HG03469 (cell line): ENCODE results near the gene SBNO1.

Experiments
- ATAC-seq: cut with Tn5 transposase; IDR thresholded peaks from one replicate; pipeline ENCODE4 v1.9.1; 2021; ENCODE audit warnings: mild to moderate bottlenecking, moderate library complexity, moderate number of reproducible peaks; ENCODE audit not compliant: unreplicated experiment

The SBNO1 gene

DNA sequence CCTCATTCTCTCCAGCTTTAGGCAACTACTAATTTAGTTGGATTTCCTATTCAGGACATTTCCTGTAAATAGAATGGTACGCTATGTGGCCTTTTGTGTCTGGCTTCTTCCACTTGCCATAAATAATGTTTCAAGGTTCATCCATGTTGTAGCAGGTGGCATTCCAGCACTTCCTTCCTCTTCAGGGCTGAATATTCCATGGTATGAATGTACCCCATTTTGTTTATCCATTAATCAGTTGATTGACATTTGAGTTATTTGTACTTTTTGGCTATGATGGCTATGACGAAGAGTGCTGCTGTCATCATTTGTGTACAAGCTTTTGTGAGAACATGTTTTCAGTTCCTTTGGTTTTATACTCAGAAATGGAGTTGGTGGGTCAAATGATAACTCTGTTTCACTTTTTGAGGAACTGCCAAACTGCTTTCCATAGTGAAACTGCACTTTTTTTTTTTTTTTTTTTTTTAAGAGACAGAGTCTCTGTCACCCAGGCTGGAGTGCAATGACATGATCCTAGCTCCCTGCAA lies 86.5 kb downstream of the SBNO1 start:
- ATAC-seq, result no peak

DNA sequence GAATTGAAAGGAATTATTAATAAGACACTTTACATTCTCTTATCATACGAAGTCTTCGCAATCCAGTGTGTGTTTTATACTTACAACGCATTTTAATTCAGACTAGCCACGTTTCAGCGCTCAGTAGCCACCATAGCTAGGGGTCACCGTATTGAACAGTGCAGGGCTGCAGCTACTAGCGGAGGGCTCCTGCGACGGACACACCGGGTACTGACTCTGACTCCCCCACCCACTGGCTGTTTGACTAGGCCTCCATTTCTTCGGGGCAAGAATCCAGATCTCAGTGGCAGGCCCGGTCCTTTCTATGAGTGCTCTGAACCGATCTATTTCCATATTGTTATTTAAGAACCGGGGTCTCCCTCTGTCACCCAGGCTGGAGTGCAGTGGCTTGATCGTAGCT lies 91.5 kb downstream of the SBNO1 start:
- no peak for ATAC-seq

DNA sequence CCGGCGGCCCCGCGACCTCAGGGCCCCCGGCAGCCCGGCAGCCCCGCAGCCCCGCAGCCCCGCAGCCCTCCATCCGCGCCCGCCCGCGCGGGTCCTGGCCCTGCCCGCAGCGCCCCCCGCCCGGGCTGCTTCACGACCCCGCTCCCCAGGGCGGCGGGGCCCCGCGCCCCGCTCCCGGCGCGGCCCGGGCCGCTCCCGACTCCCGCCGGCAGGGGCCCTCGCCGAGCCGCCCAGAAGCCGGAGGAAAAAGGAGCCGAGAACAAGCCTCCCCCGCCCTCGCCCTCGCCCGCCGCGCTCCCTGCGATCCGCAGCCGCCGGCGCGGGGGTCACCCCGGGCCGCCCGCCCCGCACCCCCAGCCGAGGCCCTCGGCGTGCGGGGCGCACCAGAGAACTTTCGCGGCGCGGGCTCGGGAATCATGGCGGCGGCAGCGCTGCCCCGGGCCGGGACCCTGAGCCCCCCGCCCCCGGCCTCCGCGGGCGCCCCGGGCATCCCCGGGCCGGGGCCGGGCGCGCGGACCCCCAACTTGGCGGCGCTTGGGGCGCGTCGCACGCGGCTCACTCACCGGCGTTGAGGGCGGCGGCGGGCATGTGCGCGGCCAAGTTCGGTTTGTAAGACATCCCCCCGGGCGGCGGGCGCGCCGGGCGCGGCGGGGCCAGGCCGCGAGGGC lies 93.5 kb downstream of the SBNO1 start:
- ATAC-seq, result no peak

DNA sequence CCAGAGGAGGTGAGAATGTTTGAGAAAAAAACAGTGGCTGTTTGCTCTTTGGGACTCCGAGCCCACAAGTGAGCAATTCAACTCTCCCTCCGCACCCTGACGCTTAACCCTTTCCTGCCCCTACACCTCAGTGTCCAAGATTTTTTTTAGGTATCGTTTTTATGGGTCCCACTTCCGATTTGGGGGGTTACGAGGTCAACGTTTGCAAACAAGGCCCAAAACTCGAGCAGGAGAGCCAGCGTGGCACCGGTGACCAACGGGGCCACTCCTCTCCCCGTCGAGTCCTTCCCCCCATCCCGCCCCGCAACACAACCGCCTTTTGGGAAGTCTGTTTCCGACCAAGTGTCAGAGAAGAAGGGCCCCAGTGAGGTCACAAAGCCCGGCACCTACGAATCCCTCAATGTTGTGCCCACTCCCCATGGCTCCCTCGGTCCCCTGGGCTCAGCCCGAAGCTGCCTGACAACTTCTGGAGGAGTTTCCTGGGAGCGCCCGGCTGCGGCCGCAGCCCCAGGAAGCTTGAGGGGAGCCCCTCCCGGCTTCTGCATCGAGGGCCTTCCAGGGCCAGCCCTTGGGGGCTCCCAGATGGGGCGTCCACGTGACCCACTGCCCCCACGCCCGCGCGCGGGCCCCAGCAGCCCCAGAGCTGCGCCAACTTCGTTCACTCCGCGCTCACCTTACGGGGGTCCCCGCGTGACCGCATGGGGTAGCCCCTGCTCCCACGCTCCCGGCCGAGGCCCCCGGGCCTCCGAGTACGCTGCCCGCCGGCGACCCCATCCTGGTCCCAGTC lies 94.2 kb downstream of the SBNO1 start:
- ATAC-seq, result no peak

DNA sequence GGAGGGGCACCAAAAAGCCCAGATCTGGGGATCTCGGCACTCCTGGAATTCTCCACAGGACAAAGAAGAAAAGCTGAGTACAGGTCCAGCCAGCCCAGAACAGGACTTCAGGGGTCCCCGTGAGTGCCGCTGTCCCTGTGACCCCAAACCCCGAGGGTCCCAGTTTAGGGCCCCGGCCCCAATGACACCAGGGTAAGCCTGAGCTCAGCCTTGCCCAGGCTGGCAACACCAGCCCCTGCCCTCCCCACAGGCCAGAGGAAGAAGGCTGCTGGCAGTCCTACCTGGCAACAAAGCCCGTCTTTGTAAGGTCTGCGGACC lies 94.8 kb downstream of the SBNO1 start:
- no peak for ATAC-seq

DNA sequence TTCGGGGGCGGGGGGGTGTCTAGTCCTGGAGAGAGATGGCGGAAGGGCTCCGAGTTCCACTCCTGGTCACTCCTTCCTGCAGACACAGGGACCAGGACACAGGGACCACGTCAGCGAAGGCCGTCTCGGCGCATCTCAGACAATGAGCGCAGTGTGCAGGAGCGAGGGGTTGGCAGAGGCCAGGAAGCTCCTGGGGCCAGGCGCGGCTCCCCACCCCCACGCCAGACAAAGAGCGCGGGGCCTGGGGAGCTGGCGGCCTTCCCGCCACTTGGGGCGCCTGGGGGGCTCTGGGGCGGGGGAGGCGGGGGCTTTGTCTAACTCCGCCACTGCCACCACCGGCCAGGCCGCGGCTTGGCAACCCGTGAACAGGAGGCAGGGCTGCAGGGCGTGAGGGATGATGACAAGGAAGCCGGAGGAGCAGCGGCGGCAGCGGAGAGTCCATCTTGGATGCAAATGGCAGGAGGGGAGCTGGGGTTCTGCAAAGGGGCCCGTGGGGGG lies 95.2 kb downstream of the SBNO1 start:
- ATAC-seq, result no peak

DNA sequence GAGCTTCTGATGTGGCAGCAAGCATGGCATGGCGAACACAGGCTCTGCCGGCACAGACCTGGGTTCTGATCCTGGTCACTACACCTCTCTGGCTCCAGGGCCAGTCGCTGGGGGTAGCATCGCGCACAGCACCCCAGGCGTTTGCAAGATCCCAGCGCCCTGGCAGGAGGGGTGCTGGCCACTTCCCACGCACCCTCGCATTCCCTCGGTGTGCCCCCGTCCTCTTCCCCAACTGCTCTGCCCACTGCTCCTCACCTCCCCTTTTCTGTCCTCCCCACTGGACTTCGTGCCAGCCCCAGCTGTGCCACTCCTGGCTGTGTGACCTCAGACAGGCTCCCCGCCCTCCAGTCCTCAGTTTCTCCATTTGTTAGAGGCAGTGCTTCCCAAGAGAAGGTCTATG lies 95.8 kb downstream of the SBNO1 start:
- no peak for ATAC-seq

DNA sequence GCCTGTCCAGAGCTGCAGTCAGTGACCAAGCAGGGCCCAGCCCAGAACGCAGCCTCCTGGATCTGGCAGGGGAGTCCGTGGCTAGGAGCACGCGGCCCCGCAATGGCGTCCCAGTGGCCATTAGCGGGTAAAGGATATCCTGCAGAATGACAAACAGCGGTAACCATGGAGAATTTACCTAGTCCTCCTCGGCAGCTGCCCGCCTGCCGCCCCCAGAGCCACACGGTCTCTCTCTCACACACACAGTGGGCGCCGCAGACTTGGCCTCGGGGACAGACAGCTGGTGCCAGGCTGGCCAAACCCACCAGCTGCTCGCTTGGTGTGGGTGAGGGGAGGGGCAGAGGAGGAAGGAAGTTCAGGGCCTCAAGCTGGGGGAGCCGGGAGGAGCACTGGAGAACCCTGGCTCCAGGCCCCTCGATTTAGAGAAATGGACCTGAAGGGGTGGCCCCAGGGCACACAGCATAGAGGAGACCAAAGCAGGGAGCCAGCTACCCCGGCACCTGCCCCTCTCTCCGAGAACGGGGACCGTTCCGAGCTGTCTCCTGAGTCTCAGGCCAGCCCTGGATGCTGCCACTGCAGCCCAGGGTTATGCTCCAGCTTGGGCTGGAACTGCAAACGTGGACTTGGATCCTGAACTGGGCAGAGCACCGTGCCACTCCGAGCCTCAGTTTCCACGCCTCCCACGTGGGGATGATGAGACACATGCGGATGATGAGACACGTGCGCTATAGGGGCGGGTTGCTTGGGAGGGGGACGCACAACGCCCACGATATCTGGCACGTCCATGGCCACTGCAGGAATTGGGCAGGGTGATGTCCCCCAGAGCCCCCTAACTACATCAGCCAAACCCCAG lies 96.4 kb downstream of the SBNO1 start:
- ATAC-seq, result no peak

DNA sequence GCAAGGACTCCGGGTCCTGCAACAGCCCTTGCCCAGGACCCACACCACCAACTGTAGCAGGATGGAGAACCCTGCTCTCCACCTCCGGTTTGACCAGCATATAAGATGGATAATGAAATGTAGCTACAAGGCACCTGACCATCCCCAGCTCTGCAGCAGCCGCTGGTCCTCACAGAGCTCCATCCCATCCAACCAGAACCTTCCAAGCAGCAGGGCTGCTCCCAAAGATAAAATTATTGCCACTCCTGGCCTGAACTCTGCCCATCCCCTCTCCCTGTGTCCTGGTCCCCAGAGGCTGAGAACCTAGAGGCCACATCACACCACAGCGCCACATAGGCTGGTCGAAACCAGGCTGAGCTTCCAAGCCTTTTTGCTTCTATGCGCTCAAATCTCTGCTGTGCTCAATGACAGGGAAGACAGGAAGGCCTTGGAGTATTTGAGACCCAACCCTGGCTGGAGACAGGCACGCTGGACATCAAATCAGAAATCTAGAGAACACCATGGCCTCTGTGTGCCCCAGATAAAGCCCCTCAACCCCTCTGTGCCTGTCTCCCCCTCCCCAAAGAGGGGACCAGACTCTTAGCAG lies 97.2 kb downstream of the SBNO1 start:
- no peak for ATAC-seq

DNA sequence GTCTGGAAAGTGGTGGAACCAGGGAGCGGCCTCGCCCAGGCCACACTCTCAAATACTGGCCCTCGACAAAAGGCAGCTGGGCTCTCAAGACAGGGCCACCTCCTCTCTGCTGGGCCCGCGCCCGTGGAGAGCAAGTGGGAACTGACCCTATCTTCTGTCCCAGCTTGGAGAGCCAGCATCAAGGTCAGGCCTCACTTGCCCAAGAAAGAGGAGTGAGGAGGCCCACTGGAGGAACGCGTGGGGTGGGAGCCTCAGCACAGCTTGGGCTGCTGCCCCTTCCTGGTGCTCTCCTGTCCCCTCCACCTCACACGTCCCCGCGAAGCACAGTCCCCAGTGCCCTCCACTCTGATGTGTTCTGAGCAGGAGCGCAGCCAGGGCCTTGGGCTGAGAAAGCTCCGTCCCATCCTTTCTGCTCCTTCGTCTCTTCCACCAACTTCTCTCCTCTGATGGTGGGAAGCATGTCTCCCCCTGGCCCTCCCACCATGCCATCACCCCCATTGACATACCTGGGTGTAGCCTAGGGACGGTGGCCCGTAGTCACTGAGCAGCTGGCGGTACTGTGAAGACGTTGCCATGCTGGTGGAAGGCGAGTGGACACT lies 97.9 kb downstream of the SBNO1 start:
- ATAC-seq, result no peak

DNA sequence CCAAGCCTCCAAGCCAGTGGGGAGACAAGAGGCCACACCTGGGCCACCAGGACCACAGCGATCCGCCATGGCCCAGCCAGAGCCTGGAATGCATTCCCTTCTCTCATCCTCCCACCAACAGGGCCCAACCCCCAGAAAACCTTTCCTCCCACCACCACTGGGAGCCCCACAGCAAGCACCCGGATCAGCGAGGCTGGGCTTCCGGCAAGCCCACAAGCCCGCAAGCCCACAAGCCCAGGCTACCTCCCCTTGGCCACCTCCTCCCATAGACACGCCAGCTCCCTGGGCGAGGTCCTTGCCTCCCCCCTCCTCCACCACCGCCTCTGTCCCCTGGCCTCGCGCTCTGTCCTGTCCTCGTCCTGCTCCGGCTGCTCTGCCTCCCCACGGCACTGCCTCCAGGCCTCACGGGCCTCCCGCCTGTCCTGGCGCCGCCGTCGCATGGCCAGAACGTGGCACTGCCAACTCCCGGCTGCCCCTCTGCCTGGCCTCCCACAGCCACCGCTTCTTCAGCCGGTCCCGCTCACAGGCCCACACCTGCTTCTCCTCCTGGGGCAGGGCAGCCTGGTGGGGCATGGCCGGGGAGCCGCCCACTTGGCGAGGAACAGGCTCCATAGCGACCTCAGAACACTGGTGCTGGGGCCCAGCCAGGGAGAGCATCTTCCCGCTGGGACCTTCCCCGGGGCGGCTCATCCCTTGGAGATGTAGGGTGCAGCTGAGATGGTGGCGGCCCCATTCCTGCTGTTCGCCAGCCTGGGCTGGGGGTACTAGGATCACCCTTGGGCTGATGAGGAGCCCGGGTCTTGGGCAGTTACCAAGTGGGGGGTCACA lies 98.6 kb downstream of the SBNO1 start:
- ATAC-seq, result no peak

DNA sequence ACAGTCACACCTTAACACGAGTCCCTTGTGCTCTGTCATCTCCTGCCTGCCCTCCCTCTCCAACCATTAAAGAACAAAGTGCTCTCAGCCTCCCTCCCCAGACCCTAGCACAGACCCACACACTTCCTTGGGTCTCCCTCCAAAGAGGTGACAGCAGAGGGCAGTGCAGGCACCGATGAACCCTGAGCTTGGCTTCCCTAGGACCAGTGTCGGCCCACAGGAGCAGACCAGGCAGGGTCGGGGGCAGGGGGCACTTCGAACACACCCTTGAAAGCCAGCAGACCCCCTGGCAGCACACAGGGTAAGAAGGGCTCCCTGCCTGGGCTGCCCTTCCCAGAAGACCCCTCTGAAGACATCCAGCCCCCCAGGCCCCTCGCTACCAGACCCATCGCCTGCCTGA lies 100.0 kb downstream of the SBNO1 start:
- ATAC-seq, result no peak

DNA sequence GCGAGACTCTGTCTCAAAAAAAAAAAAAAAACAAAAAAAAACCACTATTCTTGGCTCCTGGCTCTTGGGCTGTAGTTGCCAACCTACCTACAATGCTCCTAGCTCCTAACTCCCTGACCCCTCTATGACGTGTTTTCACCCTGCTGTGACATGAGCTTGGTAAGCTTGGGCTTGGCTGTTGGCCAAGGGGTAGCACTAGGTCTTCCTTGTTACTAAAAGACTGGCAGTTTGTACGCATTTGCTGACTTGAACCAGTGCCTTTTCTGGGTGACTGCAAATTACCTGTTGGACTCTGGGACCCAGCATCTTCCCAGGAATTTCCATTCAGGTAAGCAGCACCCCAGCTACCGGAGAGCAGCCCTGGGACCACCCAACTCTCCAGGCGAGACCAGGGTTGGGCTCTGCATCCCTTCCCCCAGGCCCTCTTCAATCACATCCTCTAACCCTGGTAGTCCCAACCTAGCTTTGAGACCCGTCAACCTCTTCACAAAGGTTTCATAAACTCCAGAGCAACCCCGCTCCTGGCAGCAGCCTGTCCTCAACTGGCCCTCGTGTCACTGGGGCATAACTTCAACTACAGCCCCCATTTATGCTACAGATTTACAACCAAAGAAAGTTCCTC lies 101.3 kb downstream of the SBNO1 start:
- no peak for ATAC-seq

DNA sequence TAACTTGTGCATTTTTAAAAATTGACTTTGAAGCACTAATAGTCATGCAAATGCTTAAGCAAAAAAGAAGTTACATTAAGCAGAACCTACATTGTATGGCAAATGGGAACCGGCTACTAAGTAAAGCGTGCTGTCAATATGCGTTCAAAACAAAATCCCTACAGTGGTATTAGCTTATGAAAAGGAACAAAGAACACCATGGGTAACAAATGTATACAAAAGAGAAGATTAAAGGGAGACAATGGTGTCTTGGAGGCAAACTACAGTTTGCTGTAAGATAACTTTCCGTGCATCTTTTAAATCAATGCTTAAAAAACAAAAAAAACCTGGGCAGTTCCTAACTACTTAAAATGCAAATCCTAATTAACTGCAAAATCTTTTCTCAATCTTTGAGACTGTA lies 103.5 kb downstream of the SBNO1 start:
- no peak for ATAC-seq

DNA sequence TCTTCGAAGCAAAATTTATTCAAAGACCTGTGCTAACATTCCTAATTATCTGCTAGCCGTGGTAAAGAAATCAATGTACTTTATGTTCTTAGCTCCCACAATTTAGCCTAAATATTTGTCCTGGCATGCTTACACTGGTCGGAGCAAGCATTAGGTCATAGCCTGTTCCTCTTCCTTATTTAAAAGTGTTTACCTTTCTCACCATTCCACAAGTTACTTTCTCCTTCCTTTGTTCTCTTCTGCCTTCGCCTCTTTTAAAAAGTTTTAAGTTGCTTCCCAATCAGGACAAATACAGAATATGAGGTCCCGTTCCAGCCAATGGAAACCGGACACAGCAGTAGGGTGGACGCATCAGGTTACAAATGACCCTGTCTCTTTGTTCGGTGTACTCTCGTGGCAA lies 104.6 kb downstream of the SBNO1 start:
- ATAC-seq, result no peak

DNA sequence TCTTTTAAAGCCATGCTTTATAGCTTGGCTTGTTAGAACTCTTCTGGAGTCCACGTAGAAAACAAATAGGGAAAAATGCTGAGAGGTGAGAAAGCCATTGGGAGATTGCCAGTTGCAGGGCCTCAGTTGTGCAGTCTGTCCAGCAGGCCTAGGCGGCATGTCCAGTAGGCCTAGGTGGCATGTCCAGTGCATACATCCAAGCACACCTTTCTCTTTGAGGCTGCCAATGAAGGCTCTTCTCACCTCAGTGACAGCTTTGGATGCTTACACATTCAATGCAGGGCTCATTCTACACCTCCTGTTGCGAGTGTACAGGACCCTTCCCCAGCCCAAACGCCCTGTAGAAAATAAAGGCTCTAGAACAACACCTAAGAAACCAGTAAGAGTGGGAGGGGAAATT lies 106.1 kb downstream of the SBNO1 start:
- no peak for ATAC-seq

DNA sequence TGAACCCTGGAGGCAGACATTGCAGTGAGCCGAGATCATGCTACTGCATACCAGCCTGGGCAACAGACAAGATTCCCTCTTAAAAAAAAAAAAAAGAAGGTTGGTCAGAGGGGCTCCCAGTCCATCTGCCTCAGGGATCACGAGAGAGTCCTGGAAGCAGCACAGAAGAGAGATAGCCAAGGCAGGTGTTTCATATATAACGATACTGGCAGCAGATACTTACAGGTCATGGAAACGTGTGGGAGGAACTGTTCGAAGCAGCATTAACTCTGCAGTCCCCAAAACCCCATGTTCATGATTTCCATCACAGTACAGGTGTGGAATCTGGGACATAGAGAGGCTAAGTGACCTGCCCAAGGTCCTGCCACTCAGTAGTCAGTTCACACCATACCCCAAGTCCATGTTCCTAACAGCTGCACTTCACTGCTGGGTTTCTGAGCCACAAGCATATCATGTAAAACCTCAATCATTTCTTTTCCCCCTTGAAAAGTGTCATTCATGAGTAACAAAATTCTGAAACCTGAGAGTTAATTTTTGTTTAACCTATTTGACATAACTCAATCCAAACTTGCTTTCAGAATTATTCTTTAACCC lies 109.7 kb downstream of the SBNO1 start:
- no peak for ATAC-seq

DNA sequence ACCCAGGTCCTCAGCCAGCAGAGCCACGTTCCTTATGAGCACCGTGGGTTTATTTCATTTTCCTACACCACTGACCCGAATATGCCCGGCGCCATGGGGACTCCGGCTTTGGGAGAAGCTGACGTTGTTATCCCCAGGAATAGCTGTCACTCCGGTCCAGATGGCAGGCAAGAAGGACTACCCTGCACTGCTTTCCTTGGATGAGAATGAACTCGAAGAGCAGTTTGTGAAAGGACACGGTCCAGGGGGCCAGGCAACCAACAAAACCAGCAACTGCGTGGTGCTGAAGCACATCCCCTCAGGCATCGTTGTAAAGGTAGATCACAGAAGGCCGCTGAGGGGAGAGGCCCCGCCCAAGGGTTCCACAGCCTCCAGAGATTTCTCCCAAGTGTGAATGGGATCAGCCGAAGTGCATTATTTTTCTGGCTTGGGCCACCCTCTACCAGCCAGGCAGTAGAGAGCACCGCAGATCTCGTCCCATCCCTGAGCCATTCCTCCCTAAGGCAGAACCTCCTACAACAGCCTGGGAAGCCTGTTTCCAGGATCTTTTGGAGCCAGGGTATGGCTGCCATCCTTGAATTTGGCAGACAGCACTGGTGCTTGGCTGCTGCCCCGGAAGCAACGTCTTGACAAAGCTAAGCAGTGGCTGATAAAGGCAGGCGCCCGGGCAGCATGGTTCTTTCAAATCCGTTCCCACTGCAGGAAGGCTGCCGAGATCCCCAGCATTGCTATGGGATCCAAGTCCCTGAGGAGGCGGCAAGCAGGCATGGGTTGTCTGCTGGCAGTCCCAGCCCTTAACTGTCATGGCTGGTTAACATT lies 110.8 kb downstream of the SBNO1 start:
- no peak for ATAC-seq
